WTC11 (cell line): ENCODE results near the gene GRIN2A. TPM values are rescaled to one million over a fixed set of nuclear protein-coding genes. Genes with fewer than 3 reads are reported as not detected.

ENCODE experiments used
- ATAC-seq: fragments of 200-7000 bp; cut with Tn5 transposase; 2 replicates; pipeline ENCODE4 v1.10.0; 2021; ENCODE audit warnings: mild to moderate bottlenecking, moderate library complexity
- CTCF ChIA-PET: fragments of 300-600 bp; sonication (Branson Sonifier 250); formaldehyde crosslinking; loops from one replicate; lab custom pipeline; 2021; ENCODE audit warnings: antibody characterized with exemption; lab: Charles Lee
- POLR2A ChIA-PET: fragments of 350-600 bp; sonication (Branson Sonifier 250); formaldehyde crosslinking; loops from one replicate; lab custom pipeline; 2021; ENCODE audit warnings: antibody characterized with exemption; lab: Charles Lee
- DNase-seq: peaks from one replicate; pipeline ENCODE4 v3.0.0; 2021; ENCODE audit warnings: low spot score
- H3K27ac Mint-ChIP-seq: 2 replicates; pipeline ENCODE4 v1.8.0; 2021; ENCODE audit warnings: mixed read lengths
- H3K27me3 Mint-ChIP-seq: 2 replicates; pipeline ENCODE4 v1.8.0; 2021; ENCODE audit warnings: low read depth, mild to moderate bottlenecking, moderate library complexity, mixed read lengths
- H3K36me3 Mint-ChIP-seq: 2 replicates; pipeline ENCODE4 v1.8.0; 2021; ENCODE audit warnings: mixed read lengths
- H3K4me1 Mint-ChIP-seq: 2 replicates; pipeline ENCODE4 v1.8.0; 2022; ENCODE audit warnings: mixed read lengths
- H3K4me3 Mint-ChIP-seq: 2 replicates; pipeline ENCODE4 v1.8.0; 2021; ENCODE audit warnings: mild to moderate bottlenecking, moderate library complexity, mixed read lengths
- H3K9me3 Mint-ChIP-seq: 2 replicates; pipeline ENCODE4 v1.8.0; 2021; ENCODE audit warnings: mixed read lengths
- ATF1 ChIP-seq: sonication (generic); formaldehyde crosslinking; IDR thresholded peaks from 2 replicates; pipeline ENCODE4 v1.8.1; 2023; ENCODE audit warnings: mild to moderate bottlenecking, moderate library complexity, missing genetic modification reagents
- EMX1 ChIP-seq: fragments of 250-450 bp; sonication (Bioruptor Pico); IDR thresholded peaks from 2 replicates; pipeline ENCODE4 v1.8.0; 2021; ENCODE audit warnings: mild to moderate bottlenecking
- PRRX2 ChIP-seq: fragments of 250-450 bp; sonication (Bioruptor Pico); IDR thresholded peaks from 2 replicates; pipeline ENCODE4 v1.8.0; 2021; ENCODE audit warnings: mild to moderate bottlenecking
- SOX15 ChIP-seq: fragments of 250-450 bp; sonication (Bioruptor Pico); IDR thresholded peaks from 2 replicates; pipeline ENCODE4 v1.9.0; 2021; ENCODE audit warnings: mild to moderate bottlenecking
- TCF7 ChIP-seq: sonication (generic); formaldehyde crosslinking; IDR thresholded peaks from 2 replicates; pipeline ENCODE4 v1.8.0; 2022; ENCODE audit warnings: mild to moderate bottlenecking, low read depth, missing genetic modification reagents, moderate library complexity
- TP53 ChIP-seq: sonication (generic); formaldehyde crosslinking; IDR thresholded peaks from 2 replicates; pipeline ENCODE4 v1.8.1; 2023; ENCODE audit warnings: mild to moderate bottlenecking, missing genetic modification reagents
- ZNF138 ChIP-seq: sonication (generic); formaldehyde crosslinking; conservative IDR thresholded peaks from 2 replicates; pipeline ENCODE4 v1.8.1; 2022; ENCODE audit warnings: mild to moderate bottlenecking, moderate library complexity, missing genetic modification reagents
- ZNF219 ChIP-seq: sonication (generic); formaldehyde crosslinking; IDR thresholded peaks from 2 replicates; pipeline ENCODE4 v1.8.0; 2023; ENCODE audit warnings: missing genetic modification reagents, mild to moderate bottlenecking, borderline replicate concordance
- total RNA-seq: library from RNA; stranded (reverse); gene quantifications from 3 replicates; pipeline ENCODE4 v1.2.3, GENCODE V29; 2021
- TF ChIP-seq, protein P1 (sequence below): sonication (generic); formaldehyde crosslinking; IDR thresholded peaks from 2 replicates; pipeline ENCODE4 v1.8.0; 2023; ENCODE audit warnings: missing genetic modification reagents, mild to moderate bottlenecking, borderline replicate concordance
- TF ChIP-seq, protein P2 (sequence below): sonication (generic); formaldehyde crosslinking; IDR thresholded peaks from 2 replicates; pipeline ENCODE4 v1.8.0; 2023; ENCODE audit warnings: mild to moderate bottlenecking, missing genetic modification reagents
- TF ChIP-seq, protein P3 (sequence below): sonication (generic); formaldehyde crosslinking; IDR thresholded peaks from 2 replicates; pipeline ENCODE4 v1.8.1; 2022; ENCODE audit warnings: missing genetic modification reagents, borderline replicate concordance
- TF ChIP-seq, protein P4 (sequence below): fragments of 250-450 bp; sonication (Bioruptor Pico); IDR thresholded peaks from 2 replicates; pipeline ENCODE4 v2.1.2; 2022; ENCODE audit warnings: mild to moderate bottlenecking, moderate library complexity
- TF ChIP-seq, protein P5 (sequence below): sonication (generic); formaldehyde crosslinking; IDR thresholded peaks from 2 replicates; pipeline ENCODE4 v1.8.0; 2022; ENCODE audit warnings: mild to moderate bottlenecking, missing genetic modification reagents
- TF ChIP-seq, protein P6 (sequence below): fragments of 250-450 bp; sonication (Bioruptor Pico); IDR thresholded peaks from 2 replicates; pipeline ENCODE4 v1.9.0; 2021; ENCODE audit warnings: moderate library complexity, mild to moderate bottlenecking, inconsistent platforms, borderline replicate concordance
- TF ChIP-seq, protein P7 (sequence below): fragments of 250-450 bp; sonication (Bioruptor Pico); conservative IDR thresholded peaks from 2 replicates; pipeline ENCODE4 v1.9.0; 2021; ENCODE audit warnings: mild to moderate bottlenecking
- TF ChIP-seq, protein P8 (sequence below): sonication (generic); formaldehyde crosslinking; IDR thresholded peaks from 2 replicates; pipeline ENCODE4 v1.8.1; 2023; ENCODE audit warnings: mild to moderate bottlenecking, missing genetic modification reagents

Gene GRIN2A
- total RNA-seq, 1 experiment from 2014 or later = 3.5 TPM

DNA sequence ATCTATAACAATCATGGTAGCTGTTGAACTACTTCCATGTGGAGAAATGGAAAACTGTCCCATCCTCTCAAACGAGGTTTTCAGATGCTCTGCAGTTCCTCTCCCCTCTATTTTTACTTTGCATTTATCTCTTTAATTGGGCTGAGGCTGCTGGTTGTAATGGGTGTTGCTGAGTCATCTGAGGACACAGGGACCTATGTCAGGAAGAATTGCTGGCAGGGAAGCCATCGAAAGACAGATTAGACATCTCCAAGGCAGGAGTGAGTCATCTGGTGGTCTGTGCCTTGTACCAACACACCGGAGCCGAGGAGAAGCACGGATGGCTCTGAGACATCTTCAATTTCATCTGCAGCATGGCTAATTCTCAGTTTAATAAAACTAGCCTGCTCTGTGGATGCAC is 394.5 kb downstream of the GRIN2A start (continued):
- TF ChIP-seq, protein P1, sequence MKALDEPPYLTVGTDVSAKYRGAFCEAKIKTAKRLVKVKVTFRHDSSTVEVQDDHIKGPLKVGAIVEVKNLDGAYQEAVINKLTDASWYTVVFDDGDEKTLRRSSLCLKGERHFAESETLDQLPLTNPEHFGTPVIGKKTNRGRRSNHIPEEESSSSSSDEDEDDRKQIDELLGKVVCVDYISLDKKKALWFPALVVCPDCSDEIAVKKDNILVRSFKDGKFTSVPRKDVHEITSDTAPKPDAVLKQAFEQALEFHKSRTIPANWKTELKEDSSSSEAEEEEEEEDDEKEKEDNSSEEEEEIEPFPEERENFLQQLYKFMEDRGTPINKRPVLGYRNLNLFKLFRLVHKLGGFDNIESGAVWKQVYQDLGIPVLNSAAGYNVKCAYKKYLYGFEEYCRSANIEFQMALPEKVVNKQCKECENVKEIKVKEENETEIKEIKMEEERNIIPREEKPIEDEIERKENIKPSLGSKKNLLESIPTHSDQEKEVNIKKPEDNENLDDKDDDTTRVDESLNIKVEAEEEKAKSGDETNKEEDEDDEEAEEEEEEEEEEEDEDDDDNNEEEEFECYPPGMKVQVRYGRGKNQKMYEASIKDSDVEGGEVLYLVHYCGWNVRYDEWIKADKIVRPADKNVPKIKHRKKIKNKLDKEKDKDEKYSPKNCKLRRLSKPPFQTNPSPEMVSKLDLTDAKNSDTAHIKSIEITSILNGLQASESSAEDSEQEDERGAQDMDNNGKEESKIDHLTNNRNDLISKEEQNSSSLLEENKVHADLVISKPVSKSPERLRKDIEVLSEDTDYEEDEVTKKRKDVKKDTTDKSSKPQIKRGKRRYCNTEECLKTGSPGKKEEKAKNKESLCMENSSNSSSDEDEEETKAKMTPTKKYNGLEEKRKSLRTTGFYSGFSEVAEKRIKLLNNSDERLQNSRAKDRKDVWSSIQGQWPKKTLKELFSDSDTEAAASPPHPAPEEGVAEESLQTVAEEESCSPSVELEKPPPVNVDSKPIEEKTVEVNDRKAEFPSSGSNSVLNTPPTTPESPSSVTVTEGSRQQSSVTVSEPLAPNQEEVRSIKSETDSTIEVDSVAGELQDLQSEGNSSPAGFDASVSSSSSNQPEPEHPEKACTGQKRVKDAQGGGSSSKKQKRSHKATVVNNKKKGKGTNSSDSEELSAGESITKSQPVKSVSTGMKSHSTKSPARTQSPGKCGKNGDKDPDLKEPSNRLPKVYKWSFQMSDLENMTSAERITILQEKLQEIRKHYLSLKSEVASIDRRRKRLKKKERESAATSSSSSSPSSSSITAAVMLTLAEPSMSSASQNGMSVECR = no peak
- TF ChIP-seq, protein P2, sequence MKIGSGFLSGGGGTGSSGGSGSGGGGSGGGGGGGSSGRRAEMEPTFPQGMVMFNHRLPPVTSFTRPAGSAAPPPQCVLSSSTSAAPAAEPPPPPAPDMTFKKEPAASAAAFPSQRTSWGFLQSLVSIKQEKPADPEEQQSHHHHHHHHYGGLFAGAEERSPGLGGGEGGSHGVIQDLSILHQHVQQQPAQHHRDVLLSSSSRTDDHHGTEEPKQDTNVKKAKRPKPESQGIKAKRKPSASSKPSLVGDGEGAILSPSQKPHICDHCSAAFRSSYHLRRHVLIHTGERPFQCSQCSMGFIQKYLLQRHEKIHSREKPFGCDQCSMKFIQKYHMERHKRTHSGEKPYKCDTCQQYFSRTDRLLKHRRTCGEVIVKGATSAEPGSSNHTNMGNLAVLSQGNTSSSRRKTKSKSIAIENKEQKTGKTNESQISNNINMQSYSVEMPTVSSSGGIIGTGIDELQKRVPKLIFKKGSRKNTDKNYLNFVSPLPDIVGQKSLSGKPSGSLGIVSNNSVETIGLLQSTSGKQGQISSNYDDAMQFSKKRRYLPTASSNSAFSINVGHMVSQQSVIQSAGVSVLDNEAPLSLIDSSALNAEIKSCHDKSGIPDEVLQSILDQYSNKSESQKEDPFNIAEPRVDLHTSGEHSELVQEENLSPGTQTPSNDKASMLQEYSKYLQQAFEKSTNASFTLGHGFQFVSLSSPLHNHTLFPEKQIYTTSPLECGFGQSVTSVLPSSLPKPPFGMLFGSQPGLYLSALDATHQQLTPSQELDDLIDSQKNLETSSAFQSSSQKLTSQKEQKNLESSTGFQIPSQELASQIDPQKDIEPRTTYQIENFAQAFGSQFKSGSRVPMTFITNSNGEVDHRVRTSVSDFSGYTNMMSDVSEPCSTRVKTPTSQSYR (CRISPR knock-in tag) = no peak
- TF ChIP-seq, protein P3, sequence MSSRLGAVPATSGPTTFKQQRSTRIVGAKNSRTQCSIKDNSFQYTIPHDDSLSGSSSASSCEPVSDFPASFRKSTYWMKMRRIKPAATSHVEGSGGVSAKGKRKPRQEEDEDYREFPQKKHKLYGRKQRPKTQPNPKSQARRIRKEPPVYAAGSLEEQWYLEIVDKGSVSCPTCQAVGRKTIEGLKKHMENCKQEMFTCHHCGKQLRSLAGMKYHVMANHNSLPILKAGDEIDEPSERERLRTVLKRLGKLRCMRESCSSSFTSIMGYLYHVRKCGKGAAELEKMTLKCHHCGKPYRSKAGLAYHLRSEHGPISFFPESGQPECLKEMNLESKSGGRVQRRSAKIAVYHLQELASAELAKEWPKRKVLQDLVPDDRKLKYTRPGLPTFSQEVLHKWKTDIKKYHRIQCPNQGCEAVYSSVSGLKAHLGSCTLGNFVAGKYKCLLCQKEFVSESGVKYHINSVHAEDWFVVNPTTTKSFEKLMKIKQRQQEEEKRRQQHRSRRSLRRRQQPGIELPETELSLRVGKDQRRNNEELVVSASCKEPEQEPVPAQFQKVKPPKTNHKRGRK (CRISPR knock-in tag) = no peak
- no peak for TF ChIP-seq SOX15 (CRISPR knock-in tag)
- TF ChIP-seq EMX1 (CRISPR knock-in tag) = no peak
- no peak for TF ChIP-seq ZNF138 (CRISPR knock-in tag)
- TF ChIP-seq, protein P4, sequence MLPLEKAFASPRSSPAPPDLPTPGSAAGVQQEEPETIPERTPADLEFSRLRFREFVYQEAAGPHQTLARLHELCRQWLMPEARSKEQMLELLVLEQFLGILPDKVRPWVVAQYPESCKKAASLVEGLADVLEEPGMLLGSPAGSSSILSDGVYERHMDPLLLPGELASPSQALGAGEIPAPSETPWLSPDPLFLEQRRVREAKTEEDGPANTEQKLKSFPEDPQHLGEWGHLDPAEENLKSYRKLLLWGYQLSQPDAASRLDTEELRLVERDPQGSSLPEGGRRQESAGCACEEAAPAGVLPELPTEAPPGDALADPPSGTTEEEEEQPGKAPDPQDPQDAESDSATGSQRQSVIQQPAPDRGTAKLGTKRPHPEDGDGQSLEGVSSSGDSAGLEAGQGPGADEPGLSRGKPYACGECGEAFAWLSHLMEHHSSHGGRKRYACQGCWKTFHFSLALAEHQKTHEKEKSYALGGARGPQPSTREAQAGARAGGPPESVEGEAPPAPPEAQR = no peak
- TF ChIP-seq, protein P5, sequence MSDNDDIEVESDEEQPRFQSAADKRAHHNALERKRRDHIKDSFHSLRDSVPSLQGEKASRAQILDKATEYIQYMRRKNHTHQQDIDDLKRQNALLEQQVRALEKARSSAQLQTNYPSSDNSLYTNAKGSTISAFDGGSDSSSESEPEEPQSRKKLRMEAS = no peak
- TF ChIP-seq ZNF219 (CRISPR knock-in tag) = no peak
- TF ChIP-seq TP53 = no peak
- TF ChIP-seq, protein P6, sequence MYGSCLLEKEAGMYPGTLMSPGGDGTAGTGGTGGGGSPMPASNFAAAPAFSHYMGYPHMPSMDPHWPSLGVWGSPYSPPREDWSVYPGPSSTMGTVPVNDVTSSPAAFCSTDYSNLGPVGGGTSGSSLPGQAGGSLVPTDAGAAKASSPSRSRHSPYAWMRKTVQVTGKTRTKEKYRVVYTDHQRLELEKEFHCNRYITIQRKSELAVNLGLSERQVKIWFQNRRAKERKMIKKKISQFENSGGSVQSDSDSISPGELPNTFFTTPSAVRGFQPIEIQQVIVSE (CRISPR knock-in tag) = no peak

DNA sequence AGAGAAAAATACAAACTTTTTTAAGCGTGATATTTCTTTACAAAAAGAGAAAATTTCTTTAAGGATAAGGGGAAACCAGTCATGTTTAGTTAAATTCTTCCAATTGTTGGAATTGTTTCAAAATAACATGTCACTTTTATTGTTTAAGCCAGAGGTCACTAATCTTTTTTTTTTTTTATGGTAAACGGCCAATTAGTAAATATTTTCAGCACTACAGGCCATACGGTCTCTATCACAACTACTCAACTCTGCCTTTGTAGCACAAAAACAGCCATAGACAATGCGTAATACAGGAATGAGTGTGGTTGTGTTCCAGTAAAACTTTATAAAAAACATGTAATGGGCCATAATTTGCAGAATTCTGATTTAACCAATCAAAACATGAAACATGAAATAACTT is 401.4 kb downstream of the GRIN2A start:
- H3K4me3 Mint-ChIP-seq = no peak overlapping the region
- H3K36me3 Mint-ChIP-seq = peaks cover 4% of the 10 kb centered on the region; the same call in 1 of the 2 replicates
- H3K27me3 Mint-ChIP-seq = no peaks in the 10 kb centered on the region
- POLR2A ChIA-PET = no interaction called here
- ATAC-seq = no peak
- no peaks in the 10 kb centered on the region; the same call in 1 of the 2 replicates for H3K9me3 Mint-ChIP-seq
- TF ChIP-seq PRRX2 (CRISPR knock-in tag) (no peak), ATF1 (no peak), TCF7 (CRISPR knock-in tag) (no peak)
- TF ChIP-seq, protein P7, sequence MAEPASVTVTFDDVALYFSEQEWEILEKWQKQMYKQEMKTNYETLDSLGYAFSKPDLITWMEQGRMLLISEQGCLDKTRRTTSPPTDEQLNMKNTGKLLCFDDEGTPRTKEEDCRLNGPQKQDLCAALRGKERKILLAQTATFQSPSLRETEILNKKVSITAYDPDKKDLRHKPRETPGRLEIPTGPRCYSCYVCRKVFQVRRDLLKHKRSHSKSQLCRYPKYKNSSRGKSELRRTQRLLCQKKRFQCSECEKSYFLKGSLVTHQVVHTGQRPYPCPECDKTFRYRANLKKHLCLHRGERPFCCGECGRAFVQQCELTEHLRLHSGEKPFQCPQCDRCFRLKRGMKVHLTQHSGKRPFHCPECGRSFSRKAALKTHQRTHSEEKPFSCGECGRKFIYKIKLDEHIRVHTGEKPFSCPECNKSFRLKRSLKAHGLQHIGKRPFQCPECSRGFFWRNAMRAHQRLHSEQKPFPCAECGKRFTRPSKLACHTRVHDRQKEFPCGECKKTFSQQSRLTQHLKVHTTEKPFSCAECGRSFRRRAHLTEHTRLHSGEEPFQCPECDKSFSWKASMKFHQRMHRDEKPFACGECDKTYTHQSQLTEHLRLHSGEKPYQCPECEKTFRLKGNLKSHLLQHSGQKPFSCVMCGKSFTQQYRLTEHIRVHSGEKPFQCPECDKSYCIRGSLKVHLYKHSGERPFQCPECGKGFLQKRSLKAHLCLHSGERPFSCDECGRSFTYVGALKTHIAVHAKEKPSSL (CRISPR knock-in tag) = no peak
- TF ChIP-seq, protein P8, sequence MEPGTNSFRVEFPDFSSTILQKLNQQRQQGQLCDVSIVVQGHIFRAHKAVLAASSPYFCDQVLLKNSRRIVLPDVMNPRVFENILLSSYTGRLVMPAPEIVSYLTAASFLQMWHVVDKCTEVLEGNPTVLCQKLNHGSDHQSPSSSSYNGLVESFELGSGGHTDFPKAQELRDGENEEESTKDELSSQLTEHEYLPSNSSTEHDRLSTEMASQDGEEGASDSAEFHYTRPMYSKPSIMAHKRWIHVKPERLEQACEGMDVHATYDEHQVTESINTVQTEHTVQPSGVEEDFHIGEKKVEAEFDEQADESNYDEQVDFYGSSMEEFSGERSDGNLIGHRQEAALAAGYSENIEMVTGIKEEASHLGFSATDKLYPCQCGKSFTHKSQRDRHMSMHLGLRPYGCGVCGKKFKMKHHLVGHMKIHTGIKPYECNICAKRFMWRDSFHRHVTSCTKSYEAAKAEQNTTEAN (CRISPR knock-in tag) = no peak
- DNase-seq = no peak
- CTCF ChIA-PET = no interaction called here
- no peak overlapping the region for H3K27ac Mint-ChIP-seq
- peaks cover 13% of the 10 kb centered on the region for H3K4me1 Mint-ChIP-seq
